H1 (cell line): ENCODE measurements around the gene BGLAP. TPM values are rescaled to one million over a fixed set of nuclear protein-coding genes. Genes with fewer than 3 reads are reported as not detected.

Experiments used
- CTCF ChIA-PET: fragments of 300-600 bp; sonication (Branson Sonifier 250); formaldehyde crosslinking; loops from one replicate; lab custom pipeline; 2021; ENCODE audit not compliant: partially characterized antibody; lab: Charles Lee
- POLR2A ChIA-PET: fragments of 300-600 bp; sonication (Branson Sonifier 250); formaldehyde crosslinking; loops from one replicate; lab custom pipeline; 2021; ENCODE audit warnings: inconsistent platforms; ENCODE audit not compliant: partially characterized antibody; lab: Charles Lee
- DNase-seq, 2 experiments: peaks; one replicate each; pipeline versions ENCODE4 v3.0.0 to v3.0.0-alpha.2; 2010 to 2022; ENCODE audit warnings: low spot score in 2 of 2, low read depth in 1 of 2, mixed read lengths in 1 of 2
- FAIRE-seq: peaks from 2 replicates; lab custom pipeline; 2011; peaks lifted over from hg19 to GRCh38; lab: Jason Lieb, UNC
- H2AFZ ChIP-seq: 2 replicates; pipeline ENCODE4 v1.8.1; 2012; ENCODE audit warnings: low read length, inconsistent platforms
- H2AK5ac ChIP-seq: 2 replicates; pipeline ENCODE4 v1.6.1; 2013; ENCODE audit warnings: low read depth, low read length
- H2BK120ac ChIP-seq: replicated peaks from 2 replicates; pipeline ENCODE3; 2013; ENCODE audit warnings: low read depth, low read length, inconsistent platforms
- H2BK12ac ChIP-seq: 2 replicates; pipeline ENCODE4 v1.6.1; 2013; ENCODE audit warnings: low read depth, low read length
- H2BK15ac ChIP-seq: 2 replicates; pipeline ENCODE4 v1.6.1; 2013; ENCODE audit warnings: low read length
- H2BK20ac ChIP-seq: 2 replicates; pipeline ENCODE4 v1.6.1; 2013; ENCODE audit warnings: low read length
- H2BK5ac ChIP-seq: 2 replicates; pipeline ENCODE4 v1.6.1; 2013; ENCODE audit warnings: low read depth, low read length
- H3K14ac ChIP-seq: 2 replicates; pipeline ENCODE4 v1.6.1; 2013; ENCODE audit warnings: inconsistent platforms; ENCODE audit not compliant: insufficient read length
- H3K18ac ChIP-seq: 2 replicates; pipeline ENCODE4 v1.6.1; 2013; ENCODE audit warnings: low read length; ENCODE audit errors: extremely low read depth
- H3K23ac ChIP-seq: 2 replicates; pipeline ENCODE4 v1.6.1; 2013; ENCODE audit warnings: inconsistent platforms; ENCODE audit not compliant: insufficient read length
- H3K23me2 ChIP-seq: 2 replicates; pipeline ENCODE4 v1.6.1; 2013; ENCODE audit warnings: low read depth, low read length
- H3K27ac ChIP-seq: 2 replicates; pipeline ENCODE4 v1.6.1; 2011; ENCODE audit warnings: low read depth, low read length, inconsistent platforms
- H3K27me3 ChIP-seq, 4 experiments: replicated peaks in 1 of 4; 1 replicate in 1 of 4; 2 replicates in 3 of 4; pipeline versions ENCODE4 v1.6.1 to v1.8.1; 2011 to 2013; ENCODE audit warnings: low read length in 3 of 4, mild to moderate bottlenecking in 3 of 4, inconsistent platforms in 2 of 4, mixed read lengths in 2 of 4, moderate library complexity in 1 of 4; ENCODE audit not compliant: control insufficient read depth in 3 of 4, insufficient read depth in 3 of 4; ENCODE audit errors: extremely low read depth in 1 of 4
- H3K36me3 ChIP-seq, 4 experiments: 2 replicates each; pipeline versions ENCODE4 v1.6.1 to v1.8.1; 2011 to 2013; ENCODE audit warnings: mild to moderate bottlenecking in 4 of 4, low read length in 3 of 4, moderate library complexity in 2 of 4, control low read depth in 1 of 4, inconsistent platforms in 1 of 4; ENCODE audit not compliant: insufficient read depth in 4 of 4, control insufficient read depth in 2 of 4
- H3K4ac ChIP-seq: replicated peaks from 2 replicates; pipeline ENCODE3; 2013; ENCODE audit warnings: low read length, low read depth, mixed read lengths, inconsistent platforms; ENCODE audit not compliant: insufficient read length
- H3K4me1 ChIP-seq, 4 experiments: replicated peaks in 1 of 4; 1 replicate in 1 of 4; 2 replicates in 3 of 4; pipeline versions ENCODE4 v1.6.1 to v1.8.1; 2011 to 2013; ENCODE audit warnings: low read length in 3 of 4, inconsistent platforms in 2 of 4, mixed read lengths in 1 of 4; ENCODE audit not compliant: insufficient read depth in 4 of 4, control insufficient read depth in 3 of 4
- H3K4me2 ChIP-seq, 2 experiments: 2 replicates each; pipeline versions ENCODE4 v1.6.1 to v1.8.1; 2011 to 2013; ENCODE audit warnings: low read depth in 2 of 2, low read length in 2 of 2, control low read depth in 1 of 2, inconsistent platforms in 1 of 2, mild to moderate bottlenecking in 1 of 2; ENCODE audit not compliant: insufficient read depth in 1 of 2
- H3K4me3 ChIP-seq, 4 experiments: fragments of 200-600, 300-600 bp in 1 of 4; sonication (generic), shearing (Covaris generic), sonication (Bioruptor Twin) in 1 of 4; 2 replicates each; pipeline versions ENCODE4 v1.5.1 to v1.8.1; 2011 to 2016; ENCODE audit warnings: low read length in 4 of 4, low read depth in 3 of 4, control low read depth in 2 of 4, inconsistent platforms in 2 of 4, mild to moderate bottlenecking in 2 of 4, mixed read lengths in 1 of 4, moderate library complexity in 1 of 4; ENCODE audit not compliant: insufficient read depth in 2 of 4; ENCODE audit errors: extremely low read depth in 1 of 4
- H3K56ac ChIP-seq: replicated peaks from 2 replicates; pipeline ENCODE3; 2013; ENCODE audit warnings: low read depth, mild to moderate bottlenecking, mixed read lengths, low read length, inconsistent platforms; ENCODE audit not compliant: insufficient read length
- H3K79me1 ChIP-seq: 2 replicates; pipeline ENCODE4 v1.6.1; 2013; ENCODE audit warnings: low read depth, low read length, control low read depth
- H3K79me2 ChIP-seq, 2 experiments: 2 replicates each; pipeline versions ENCODE4 v1.6.1 to v1.8.1; 2012 to 2013; ENCODE audit warnings: low read length in 2 of 2, mild to moderate bottlenecking in 2 of 2, inconsistent platforms in 1 of 2; ENCODE audit not compliant: insufficient read depth in 2 of 2, control insufficient read depth in 1 of 2
- H3K9ac ChIP-seq, 4 experiments: replicated peaks in 1 of 4; 1 replicate in 1 of 4; 2 replicates in 3 of 4; pipeline versions ENCODE4 v1.6.1 to v1.8.1; 2011 to 2013; ENCODE audit warnings: low read depth in 3 of 4, low read length in 3 of 4, control low read depth in 2 of 4, mild to moderate bottlenecking in 2 of 4, moderate library complexity in 2 of 4, inconsistent platforms in 1 of 4; ENCODE audit errors: extremely low read depth in 1 of 4
- H3K9me3 ChIP-seq, 2 experiments: 2 replicates each; pipeline versions ENCODE4 v1.6.1 to v1.8.1; 2012 to 2013; ENCODE audit warnings: mild to moderate bottlenecking in 2 of 2, moderate library complexity in 2 of 2, control low read depth in 1 of 2, inconsistent platforms in 1 of 2, low read depth in 1 of 2, low read length in 1 of 2, mixed read lengths in 1 of 2; ENCODE audit not compliant: insufficient read depth in 2 of 2
- H4K20me1 ChIP-seq, 2 experiments: replicated peaks in 1 of 2; 2 replicates each; pipeline versions ENCODE3 to v1.8.1; 2011 to 2013; ENCODE audit warnings: inconsistent platforms in 2 of 2, low read length in 2 of 2, mild to moderate bottlenecking in 1 of 2; ENCODE audit not compliant: insufficient read depth in 2 of 2, control insufficient read depth in 1 of 2
- H4K5ac ChIP-seq: 2 replicates; pipeline ENCODE4 v1.6.1; 2013; ENCODE audit warnings: low read length, low read depth, mixed read lengths, inconsistent platforms; ENCODE audit not compliant: insufficient read length
- H4K8ac ChIP-seq: 2 replicates; pipeline ENCODE4 v1.8.0; 2013; ENCODE audit warnings: mild to moderate bottlenecking, moderate library complexity, low read length, inconsistent platforms; ENCODE audit not compliant: insufficient read depth; ENCODE audit errors: extremely low read depth
- H4K91ac ChIP-seq: replicated peaks from 2 replicates; pipeline ENCODE3; 2013; ENCODE audit warnings: low read length, mixed read lengths, inconsistent platforms; ENCODE audit not compliant: insufficient read length
- CHD1 ChIP-seq: IDR thresholded peaks from 2 replicates; pipeline ENCODE4 v1.6.1; 2012; ENCODE audit warnings: low read depth, low read length, improper control_type of control experiment
- EP300 ChIP-seq, 2 experiments: IDR thresholded peaks; 1 replicate in 1 of 2; 2 replicates in 1 of 2; pipeline ENCODE4 v1.6.1; 2011 to 2012; ENCODE audit warnings: low read depth in 2 of 2, low read length in 2 of 2, mild to moderate bottlenecking in 2 of 2, borderline replicate concordance in 1 of 2, inconsistent platforms in 1 of 2, moderate library complexity in 1 of 2
- HDAC2 ChIP-seq, 2 experiments: fragments of 300-600 bp in 1 of 2; sonication (generic) in 1 of 2; IDR thresholded peaks; 2 replicates each; pipeline ENCODE4 v1.6.1; 2011 to 2012; ENCODE audit warnings: low read depth in 2 of 2, low read length in 2 of 2, mild to moderate bottlenecking in 2 of 2, moderate library complexity in 2 of 2, borderline replicate concordance in 1 of 2, inconsistent platforms in 1 of 2
- HDAC6 ChIP-seq: IDR thresholded peaks from one replicate; pipeline ENCODE4 v1.7.1; 2012; ENCODE audit warnings: low read depth, mild to moderate bottlenecking, inconsistent platforms, low read length, moderate library complexity
- KDM5A ChIP-seq: fragments of 200-600 bp; IDR thresholded peaks from 2 replicates; pipeline ENCODE4 v1.7.1; 2012; ENCODE audit warnings: mild to moderate bottlenecking, low read length, inconsistent platforms, mixed read lengths
- POU5F1 ChIP-seq: IDR thresholded peaks from 2 replicates; pipeline ENCODE4 v1.6.1; 2011; ENCODE audit warnings: low read depth, mild to moderate bottlenecking, low read length, moderate library complexity
- SIX5 ChIP-seq: IDR thresholded peaks from 2 replicates; pipeline ENCODE4 v1.6.1; 2011; ENCODE audit warnings: mild to moderate bottlenecking, low read depth, low read length
- WGBS, 2 experiments: shearing (Covaris generic) in 1 of 2; methylation state at CpG; one replicate each; pipeline versions ENCODE4 v1.1.6 to v1.1.7; 2013 to 2015; ENCODE audit warnings: low lambda C conversion rate in 2 of 2, mixed read lengths in 2 of 2, inconsistent platforms in 1 of 2, low coverage in 1 of 2, missing lambda C conversion rate in 1 of 2; ENCODE audit not compliant: insufficient replicate concordance in 2 of 2, insufficient coverage in 1 of 2, insufficient read length in 1 of 2; ENCODE audit errors: extremely low coverage in 1 of 2, missing lambda C conversion rate in 1 of 2; 5-methylcytosine and 5-hydroxymethylcytosine counted together
- polyA plus RNA-seq, 7 experiments: library from polyadenylated mRNA; depleted of rRNA in 3 of 7; stranded (reverse) in 5 of 7; unstranded in 2 of 7; fragments of >200 nt in 5 of 7; fragments of 200-250 nt in 2 of 7; gene quantifications; 1 replicate in 5 of 7; 2 replicates in 1 of 7; 4 replicates in 1 of 7; pipeline versions ENCODE4 v1.2.1 to v1.2.3, GENCODE V29; 2011 to 2013; ENCODE audit warnings: missing spikeins in 2 of 7, mixed read lengths in 2 of 7
- total RNA-seq: library from RNA; stranded (reverse); fragmentation: NEBNext Ultra II Directional; extraction: Animal tissue kit (Norgen Biotek cat#: 25700); gene quantifications from 2 replicates; pipeline ENCODE4 v1.2.1, GENCODE V29; 2021
- TF ChIP-seq, protein P1 (sequence below), 3 experiments: IDR thresholded peaks; 1 replicate in 2 of 3; 2 replicates in 1 of 3; pipeline versions ENCODE4 v1.5.1 to v1.6.1; 2011; ENCODE audit warnings: low read length in 3 of 3, mild to moderate bottlenecking in 3 of 3, inconsistent platforms in 2 of 3, low read depth in 1 of 3, moderate library complexity in 1 of 3; ENCODE audit not compliant: insufficient read depth in 1 of 3; ENCODE audit errors: control extremely low read depth in 1 of 3

The BGLAP gene
- total and polyA plus RNA-seq, 2 of the 8 experiments (the other 6 are each of a cell fraction or from before 2014, with no cell fraction given), result 1.2 to 1.5 TPM

DNA sequence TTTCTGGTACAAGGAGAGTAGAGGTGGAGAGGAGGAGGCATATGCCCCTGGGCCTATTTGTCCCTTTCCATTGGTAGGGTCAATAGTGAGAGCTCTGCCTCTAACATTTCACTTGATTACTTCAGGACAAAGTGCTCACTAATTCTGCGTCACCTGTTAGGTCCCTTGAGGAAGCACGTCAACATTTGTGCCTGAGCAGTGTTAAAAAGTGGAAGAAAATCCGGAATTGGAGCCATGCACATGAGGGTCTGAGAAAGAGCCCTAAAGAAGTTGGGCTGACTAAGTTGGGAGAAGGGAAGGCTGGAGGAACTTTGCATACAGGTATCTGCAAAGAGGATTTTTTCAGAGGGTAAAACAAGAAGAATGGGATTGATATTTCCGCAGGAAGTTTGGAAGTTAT is 46.1 kb upstream of the BGLAP start:
- H2BK20ac ChIP-seq, result no peak overlapping the region
- peaks cover 21% of the 10 kb centered on the region for H3K79me1 ChIP-seq
- TF ChIP-seq, protein P1, sequence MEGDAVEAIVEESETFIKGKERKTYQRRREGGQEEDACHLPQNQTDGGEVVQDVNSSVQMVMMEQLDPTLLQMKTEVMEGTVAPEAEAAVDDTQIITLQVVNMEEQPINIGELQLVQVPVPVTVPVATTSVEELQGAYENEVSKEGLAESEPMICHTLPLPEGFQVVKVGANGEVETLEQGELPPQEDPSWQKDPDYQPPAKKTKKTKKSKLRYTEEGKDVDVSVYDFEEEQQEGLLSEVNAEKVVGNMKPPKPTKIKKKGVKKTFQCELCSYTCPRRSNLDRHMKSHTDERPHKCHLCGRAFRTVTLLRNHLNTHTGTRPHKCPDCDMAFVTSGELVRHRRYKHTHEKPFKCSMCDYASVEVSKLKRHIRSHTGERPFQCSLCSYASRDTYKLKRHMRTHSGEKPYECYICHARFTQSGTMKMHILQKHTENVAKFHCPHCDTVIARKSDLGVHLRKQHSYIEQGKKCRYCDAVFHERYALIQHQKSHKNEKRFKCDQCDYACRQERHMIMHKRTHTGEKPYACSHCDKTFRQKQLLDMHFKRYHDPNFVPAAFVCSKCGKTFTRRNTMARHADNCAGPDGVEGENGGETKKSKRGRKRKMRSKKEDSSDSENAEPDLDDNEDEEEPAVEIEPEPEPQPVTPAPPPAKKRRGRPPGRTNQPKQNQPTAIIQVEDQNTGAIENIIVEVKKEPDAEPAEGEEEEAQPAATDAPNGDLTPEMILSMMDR (IDR thresholded peaks at IDR 0.05; ENCODE audit: control extremely low read depth in 1 of 3, insufficient read depth in 1 of 3, low read depth in 1 of 3, low read length in 3 of 3), result no peak
- TF ChIP-seq CHD1 (no peak), POU5F1 (no peak), HDAC2 (IDR thresholded peaks at IDR 0.05; ENCODE audit: borderline replicate concordance in 1 of 2, low read depth in 2 of 2, low read length in 2 of 2) (no peak), SIX5 (no peak), KDM5A (no peak), HDAC6 (no peak), EP300 (IDR thresholded peaks at IDR 0.05; ENCODE audit: borderline replicate concordance in 1 of 2, low read depth in 2 of 2, low read length in 2 of 2) (no peak)
- H4K8ac ChIP-seq, result no peak overlapping the region
- H3K9me3 ChIP-seq, result no peaks in the 10 kb centered on the region
- peaks cover 4 to 15% (median 7%) of the 10 kb centered on the region in 4 experiments; a peak in 4 of 8 replicates for H3K36me3 ChIP-seq
- ChIA-PET CTCF (interaction anchor here (1.0 to 2.6 kb wide), 5 partner anchors 33 to 163 kb away, joined by 3 to 9 read pairs (median 3); no protein-coding TSS in a partner anchor), POLR2A (interaction anchor here (0.9 to 9.5 kb wide), 4 partner anchors 8 to 29 kb away, joined by 3 to 77 read pairs (median 9); partner anchors contain the start of gene PMF1)
- H4K5ac ChIP-seq, result no peak overlapping the region
- H2BK5ac ChIP-seq, result no peak overlapping the region
- H3K27me3 ChIP-seq, result no peaks in the 10 kb centered on the region
- peaks cover 0 to 7% of the 10 kb centered on the region in 2 experiments for H4K20me1 ChIP-seq
- peaks cover 16 to 59% of the 10 kb centered on the region in 2 experiments for H3K79me2 ChIP-seq
- no peak overlapping the region for H3K4me3 ChIP-seq
- 75% methylated on average over 4 of the region's 4 CpGs; no CpG with 5 or more reads in 1 of the 2 experiments for WGBS, 2 experiments
- H3K23ac ChIP-seq, result no peak overlapping the region
- H3K4me1 ChIP-seq, result peaks cover 2 to 16% (median 4%) of the 10 kb centered on the region in 4 experiments; a peak in 5 of 7 replicates
- FAIRE-seq, result no peak
- no peak overlapping the region for H2BK12ac ChIP-seq
- DNase-seq, result no peak
- H2BK120ac ChIP-seq, result no peak overlapping the region
- no peak overlapping the region for H2AK5ac ChIP-seq
- H3K14ac ChIP-seq, result no peak overlapping the region
- H4K91ac ChIP-seq, result no peak overlapping the region
- no peak overlapping the region for H2AFZ ChIP-seq
- H3K23me2 ChIP-seq, result peaks cover 6% of the 10 kb centered on the region; the same call in 1 of the 2 replicates
- no peak overlapping the region; a peak in 1 of 4 replicates for H3K4me2 ChIP-seq
- no peak overlapping the region for H3K18ac ChIP-seq
- H3K9ac ChIP-seq, result no peak overlapping the region
- no peak overlapping the region for H2BK15ac ChIP-seq
- H3K56ac ChIP-seq, result no peak overlapping the region
- H3K27ac ChIP-seq, result no peak overlapping the region
- H3K4ac ChIP-seq, result no peak overlapping the region
